K562 (cell line): ENCODE results near the gene HIVEP3. TPM values are rescaled to one million over a fixed set of nuclear protein-coding genes. Genes with fewer than 3 reads are reported as not detected.

Experiments used
- ATAC-seq: fragments of 200-7000 bp; cut with Tn5 transposase; 3 replicates; pipeline ENCODE4 v1.9.1; 2020; ENCODE audit warnings: moderate library complexity
- BruUV-seq: library from RNA; stranded (reverse); fragments of 400-500 nt; replicated peaks from 2 replicates; lab custom pipeline; 2021; lab: Mats Ljungman, UMichigan
- CTCF ChIA-PET: fragments of 300-600 bp; formaldehyde crosslinking; extraction: SDS; loops from one replicate; lab custom pipeline; 2021; ENCODE audit warnings: low intra/inter-chr PET ratio; lab: Yijun Ruan, JAX
- POLR2A ChIA-PET: fragments of 300-600, 350-650 bp; sonication (Branson Sonifier 250); formaldehyde crosslinking; extraction: SDS; loops from one replicate; lab custom pipeline; 2021; ENCODE audit warnings: antibody characterized with exemption, inconsistent platforms; lab: Yijun Ruan, JAX
- DNase-seq, 4 experiments: peaks; one replicate each; pipeline versions ENCODE4 v3.0.0 to v3.0.0-alpha.2; 2011 to 2018; ENCODE audit warnings: low spot score in 3 of 4, mixed read lengths in 3 of 4; ENCODE audit errors: extremely low read depth in 1 of 4
- FAIRE-seq: peaks from 2 replicates; lab custom pipeline; 2011; peaks lifted over from hg19 to GRCh38; lab: Jason Lieb, UNC
- H2AFZ ChIP-seq: 2 replicates; pipeline ENCODE4 v1.6.0; 2011; ENCODE audit warnings: low read depth, low read length, control low read depth, inconsistent platforms
- H3K27ac ChIP-seq: fragments of 200-600 bp; 3 replicates; pipeline ENCODE4 v1.8.0; 2011; ENCODE audit warnings: low read depth, mild to moderate bottlenecking, control low read depth, inconsistent platforms, low read length, moderate library complexity, mixed read lengths; ENCODE audit errors: extremely low read depth
- H3K27me3 ChIP-seq, 2 experiments: fragments of 300-600 bp in 1 of 2; 2 replicates in 1 of 2; 3 replicates in 1 of 2; pipeline versions ENCODE4 v1.6.0 to v1.8.0; 2011; ENCODE audit warnings: inconsistent platforms in 2 of 2, low read length in 2 of 2, mild to moderate bottlenecking in 1 of 2, mixed read lengths in 1 of 2, moderate library complexity in 1 of 2; ENCODE audit not compliant: control insufficient read depth in 2 of 2, insufficient read depth in 2 of 2
- H3K36me3 ChIP-seq: fragments of 300-600 bp; 3 replicates; pipeline ENCODE4 v1.8.0; 2011; ENCODE audit warnings: mild to moderate bottlenecking, low read length, inconsistent platforms; ENCODE audit not compliant: control insufficient read depth, insufficient read depth
- H3K4me1 ChIP-seq, 2 experiments: fragments of 200-600 bp in 1 of 2; replicated peaks in 1 of 2; 2 replicates in 1 of 2; 3 replicates in 1 of 2; pipeline versions ENCODE4 v1.5.1 to v1.8.0; 2011; ENCODE audit warnings: inconsistent platforms in 2 of 2, low read length in 2 of 2, mild to moderate bottlenecking in 1 of 2, mixed read lengths in 1 of 2, moderate library complexity in 1 of 2; ENCODE audit not compliant: control insufficient read depth in 2 of 2, insufficient read depth in 2 of 2
- H3K4me2 ChIP-seq: 2 replicates; pipeline ENCODE4 v1.6.1; 2011; ENCODE audit warnings: low read length, control low read depth, inconsistent platforms, mixed read lengths; ENCODE audit not compliant: insufficient read depth
- H3K4me3 ChIP-seq: fragments of 200-600 bp; sonication (generic), shearing (Covaris generic); 2 replicates; pipeline ENCODE4 v1.5.1; 2016; ENCODE audit warnings: control low read depth, inconsistent platforms
- H3K79me2 ChIP-seq: fragments of 200-600 bp; 3 replicates; pipeline ENCODE4 v1.8.0; 2011; ENCODE audit warnings: low read length, inconsistent platforms; ENCODE audit not compliant: control insufficient read depth, insufficient read depth
- H3K9ac ChIP-seq, 2 experiments: 2 replicates each; pipeline versions ENCODE4 v1.6.0 to v1.6.1; 2011; ENCODE audit warnings: low read depth in 2 of 2, low read length in 2 of 2, control low read depth in 1 of 2, inconsistent platforms in 1 of 2, mild to moderate bottlenecking in 1 of 2, mixed read lengths in 1 of 2; ENCODE audit not compliant: insufficient read depth in 1 of 2
- H3K9me1 ChIP-seq: one replicate; pipeline ENCODE4 v1.6.0; 2011; ENCODE audit warnings: inconsistent platforms, mild to moderate bottlenecking, low read length, moderate library complexity; ENCODE audit not compliant: control insufficient read depth, insufficient read depth
- H3K9me3 ChIP-seq: replicated peaks from 2 replicates; pipeline ENCODE4 v1.5.1; 2011; ENCODE audit warnings: low read depth, low read length, inconsistent platforms; ENCODE audit not compliant: control insufficient read depth, insufficient read depth
- H4K20me1 ChIP-seq: replicated peaks from 2 replicates; pipeline ENCODE4 v1.6.1; 2011; ENCODE audit warnings: low read length, inconsistent platforms, mixed read lengths; ENCODE audit not compliant: control insufficient read depth, insufficient read depth
- ATF3 ChIP-seq, 2 experiments: fragments of 450-650 bp in 1 of 2; sonication (generic) in 1 of 2; formaldehyde crosslinking in 1 of 2; IDR thresholded peaks in 1 of 2; conservative IDR thresholded peaks in 1 of 2; 2 replicates each; pipeline versions ENCODE4 v1.6.1 to v1.8.1; 2016 to 2023; ENCODE audit warnings: mild to moderate bottlenecking in 2 of 2, moderate library complexity in 2 of 2, inconsistent platforms in 1 of 2, missing genetic modification reagents in 1 of 2
- CBFA2T3 ChIP-seq: fragments of 450-650 bp; IDR thresholded peaks from 2 replicates; pipeline ENCODE4 v1.6.1; 2017
- CCAR2 ChIP-seq: fragments of 200-400 bp; formaldehyde crosslinking; IDR thresholded peaks from 2 replicates; pipeline ENCODE4 v1.6.1; 2017; ENCODE audit warnings: mild to moderate bottlenecking, low read depth, low read length
- CEBPG ChIP-seq, 3 experiments: fragments of 200-800 bp in 1 of 3; sonication (Bioruptor generic) in 1 of 3; sonication (generic) in 1 of 3; formaldehyde crosslinking in 1 of 3; IDR thresholded peaks in 2 of 3; conservative IDR thresholded peaks in 1 of 3; 2 replicates each; pipeline versions ENCODE4 v1.6.1 to v1.8.0; 2016 to 2022; ENCODE audit warnings: missing compliant biosample characterization in 2 of 3, missing genetic modification characterization in 2 of 3, mild to moderate bottlenecking in 1 of 3, missing genetic modification reagents in 1 of 3
- GABPA ChIP-seq: fragments of 200-800 bp; sonication (Bioruptor generic); conservative IDR thresholded peaks from 2 replicates; pipeline ENCODE4 v1.6.1; 2016; ENCODE audit warnings: low read depth, missing genetic modification characterization, missing compliant biosample characterization
- GATA2 ChIP-seq: sonication (generic); formaldehyde crosslinking; IDR thresholded peaks from 2 replicates; pipeline ENCODE4 v1.4.0; 2020; ENCODE audit warnings: mild to moderate bottlenecking, missing genetic modification reagents
- IFI16 ChIP-seq: fragments of 250-450 bp; sonication (Bioruptor Pico); IDR thresholded peaks from 2 replicates; pipeline ENCODE4 v2.1.2; 2022; ENCODE audit warnings: mild to moderate bottlenecking, inconsistent platforms
- NEUROD1 ChIP-seq: fragments of 150-350 bp; IDR thresholded peaks from 2 replicates; pipeline ENCODE4 v1.6.1; 2014; ENCODE audit warnings: borderline replicate concordance, low read length, low read depth; ENCODE audit not compliant: partially characterized antibody
- NFIX ChIP-seq: fragments of 250-450 bp; sonication (Bioruptor Pico); IDR thresholded peaks from 2 replicates; pipeline ENCODE4 v1.4.0; 2020; ENCODE audit warnings: low read depth, mild to moderate bottlenecking, moderate library complexity
- NR2C1 ChIP-seq, 2 experiments: fragments of 450-650 bp; IDR thresholded peaks; 2 replicates each; pipeline ENCODE4 v1.6.1; 2017; ENCODE audit warnings: mild to moderate bottlenecking in 2 of 2, antibody characterized with exemption in 1 of 2, inconsistent platforms in 1 of 2, missing compliant biosample characterization in 1 of 2, missing genetic modification characterization in 1 of 2
- TRIM24 ChIP-seq, 2 experiments: fragments of 450-650 bp; IDR thresholded peaks; 2 replicates each; pipeline ENCODE4 v1.6.1; 2016
- ZBTB49 ChIP-seq: sonication (generic); formaldehyde crosslinking; IDR thresholded peaks from 2 replicates; pipeline ENCODE4 v1.8.0; 2022; ENCODE audit warnings: missing genetic modification reagents, mild to moderate bottlenecking, borderline replicate concordance
- ZBTB7A ChIP-seq: IDR thresholded peaks from 2 replicates; pipeline ENCODE4 v1.6.1; 2011; ENCODE audit warnings: low read depth, mild to moderate bottlenecking, low read length, moderate library complexity, borderline replicate concordance; ENCODE audit not compliant: control insufficient read depth
- ZFP1 ChIP-seq: fragments of 450-650 bp; formaldehyde crosslinking; IDR thresholded peaks from 2 replicates; pipeline ENCODE4 v1.4.0; 2020; ENCODE audit warnings: mild to moderate bottlenecking, mixed read lengths
- ZFP30 ChIP-seq: fragments of 250-450 bp; sonication (Bioruptor Pico); IDR thresholded peaks from 2 replicates; pipeline ENCODE4 v1.8.0; 2022; ENCODE audit warnings: moderate library complexity, mild to moderate bottlenecking, inconsistent platforms, borderline replicate concordance
- ZNF217 ChIP-seq: sonication (generic); formaldehyde crosslinking; IDR thresholded peaks from 2 replicates; pipeline ENCODE4 v1.8.0; 2022; ENCODE audit warnings: mild to moderate bottlenecking, missing genetic modification reagents
- ZNF232 ChIP-seq: sonication (generic); formaldehyde crosslinking; IDR thresholded peaks from 2 replicates; pipeline ENCODE4 v1.8.0; 2022; ENCODE audit warnings: mild to moderate bottlenecking, missing genetic modification reagents
- ZNF431 ChIP-seq: sonication (generic); formaldehyde crosslinking; IDR thresholded peaks from 2 replicates; pipeline ENCODE4 v1.8.0; 2022; ENCODE audit warnings: mild to moderate bottlenecking, missing genetic modification reagents
- WGBS: fragments of 100-300 bp; shearing (Covaris generic); methylation state at CpG from one replicate; pipeline ENCODE4 v1.1.6; 2016; ENCODE audit warnings: low coverage, mixed read lengths; ENCODE audit not compliant: insufficient coverage; ENCODE audit errors: missing lambda C conversion rate; 5-methylcytosine and 5-hydroxymethylcytosine counted together
- in situ Hi-C: fragments of 300-500 bp; cut with MboI; formaldehyde crosslinking; loops from 4 replicates; pipeline ENCODE4 v1.15.0; 2018; ENCODE audit warnings: inconsistent platforms, mixed read lengths
- intact Hi-C: fragments of 100-400 bp; cut with micrococcal nuclease; formaldehyde crosslinking; loops from 2 replicates; pipeline ENCODE4 v1.14.2; 2022
- polyA plus RNA-seq, 8 experiments: library from polyadenylated mRNA; depleted of rRNA in 4 of 8; stranded (reverse) in 5 of 8; unstranded in 3 of 8; fragments of >200 nt; fragmentation: Nextera tagmentation in 2 of 8; fragmentation: Illumina TruSeq in 1 of 8; extraction: Ambion mirVana in 2 of 8; extraction: Trizol in 1 of 8; gene quantifications; 2 replicates each; pipeline versions ENCODE4 v1.2.1 to v1.2.3, GENCODE V29; 2011 to 2014; ENCODE audit warnings: inconsistent platforms in 1 of 8, missing spikeins in 1 of 8
- total RNA-seq, 7 experiments: library from RNA; depleted of rRNA in 6 of 7; stranded (reverse); fragments of >200 nt in 6 of 7; fragmentation: Illumina TruSeq in 2 of 7; extraction: Trizol in 2 of 7; gene quantifications; 2 replicates each; pipeline versions ENCODE4 v1.2.1 to v1.2.3, GENCODE V29; 2011 to 2021; ENCODE audit warnings: low replicate concordance in 1 of 7

The HIVEP3 gene
- total and polyA plus RNA-seq, 9 of the 15 experiments (the other 6 are each of a cell fraction or from before 2014, with no cell fraction given): 0.09 to 0.58 (median 0.34) TPM; not detected in 1

DNA sequence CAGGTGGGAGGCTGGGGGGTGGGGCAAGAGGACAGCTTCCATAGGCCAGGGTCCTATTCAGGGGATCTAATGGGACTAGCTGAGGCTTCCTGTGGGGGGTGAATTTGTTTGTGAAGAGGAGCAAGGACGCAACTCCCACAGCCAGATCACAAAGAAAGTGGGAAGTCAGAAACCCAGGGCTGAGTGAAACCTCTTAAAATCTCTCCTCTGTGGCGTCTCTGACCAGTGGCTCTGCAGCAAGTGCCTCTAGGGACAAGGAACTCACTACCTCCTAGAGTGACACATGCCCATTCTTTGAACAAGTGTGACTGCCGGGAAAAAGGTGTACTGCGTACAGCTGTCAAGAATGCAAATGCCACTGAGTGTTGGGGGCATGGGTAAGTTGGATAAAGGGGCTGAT lies 187.9 kb downstream of the HIVEP3 start:
- no TSS peak for BruUV-seq
- Histone ChIP-seq H3K9me1 (peaks cover 2% of the 10 kb centered on the region), H3K4me1 (peaks cover 0 to 5% of the 10 kb centered on the region in 2 experiments; a peak in 1 of 5 replicates), H3K4me3 (no peak overlapping the region), H3K4me2 (no peak overlapping the region), H3K9ac (no peak overlapping the region), H3K79me2 (no peaks in the 10 kb centered on the region), H3K27ac (no peak overlapping the region), H3K9me3 (no peaks in the 10 kb centered on the region), H2AFZ (no peak overlapping the region), H4K20me1 (no peaks in the 10 kb centered on the region), H3K36me3 (no peaks in the 10 kb centered on the region), H3K27me3 (peaks cover 0 to 44% of the 10 kb centered on the region in 2 experiments; a peak in 3 of 5 replicates)
- intact Hi-C loops (no loop called here), in situ Hi-C loops (no loop called here)
- no peak for TF ChIP-seq TRIM24 (IDR thresholded peaks at IDR 0.05)
- no peak for TF ChIP-seq IFI16 (CRISPR knock-in tag)
- no peak for TF ChIP-seq ZNF217
- no peak for TF ChIP-seq ZNF431 (CRISPR knock-in tag)
- TF ChIP-seq ZBTB7A: no peak
- no peak for TF ChIP-seq GATA2 (CRISPR knock-in tag)
- TF ChIP-seq NR2C1 (IDR thresholded peaks at IDR 0.05): no peak
- no peak for TF ChIP-seq NR2C1 (tag; IDR thresholded peaks at IDR 0.05)
- no peak for TF ChIP-seq CEBPG (CRISPR knock-in tag; IDR thresholded peaks at IDR 0.05)
- no peak for TF ChIP-seq CEBPG (tag; conservative IDR thresholded peaks at IDR 0.05 in 1 of 2, IDR thresholded peaks at IDR 0.05 in 1 of 2)
- TF ChIP-seq ZFP30: no peak
- TF ChIP-seq NFIX (CRISPR knock-in tag): no peak
- TF ChIP-seq CBFA2T3: no peak
- TF ChIP-seq ZNF232 (CRISPR knock-in tag): no peak
- no peak for TF ChIP-seq NEUROD1
- TF ChIP-seq GABPA: no peak
- no peak for TF ChIP-seq ATF3 (IDR thresholded peaks at IDR 0.05)
- no peak for TF ChIP-seq ATF3 (CRISPR knock-in tag; conservative IDR thresholded peaks at IDR 0.05)
- TF ChIP-seq ZBTB49: no peak
- TF ChIP-seq ZFP1 (CRISPR knock-in tag): no peak
- no peak for TF ChIP-seq CCAR2
- CTCF ChIA-PET: no interaction called here
- POLR2A ChIA-PET: no interaction called here
- 1% methylated on average over 4 of the region's 4 CpGs for WGBS
- DNase-seq (no peak), ATAC-seq (no peak), FAIRE-seq (no peak)
